Stomach smooth muscle (tissue), 2 donors: Measurements from ENCODE around the gene SIDT2.
A peak's percentile ranks its signal among the peaks of the same experiment; 100 is the strongest.

Experiments used
- H3K27ac ChIP-seq: one replicate; pipeline ENCODE4 v1.7.0; 2013; ENCODE audit warnings: mild to moderate bottlenecking, low read length, inconsistent platforms
- H3K27me3 ChIP-seq, 2 donors: one replicate each; pipeline ENCODE4 v1.7.0; 2013; ENCODE audit warnings: low read length in 2 of 2; ENCODE audit not compliant: insufficient read depth in 2 of 2, control insufficient read depth in 1 of 2
- H3K36me3 ChIP-seq, 2 donors: one replicate each; pipeline ENCODE4 v1.7.0; 2013; ENCODE audit warnings: low read length in 2 of 2; ENCODE audit not compliant: control insufficient read depth in 2 of 2, insufficient read depth in 2 of 2
- H3K4me1 ChIP-seq: one replicate; pipeline ENCODE4 v1.7.0; 2013; ENCODE audit warnings: low read length; ENCODE audit not compliant: control insufficient read depth, insufficient read depth
- H3K4me3 ChIP-seq, 2 donors: one replicate each; pipeline ENCODE4 v1.7.0; 2013; ENCODE audit warnings: low read length in 2 of 2
- H3K9ac ChIP-seq, 2 donors: one replicate each; pipeline ENCODE4 v1.7.0; 2013; ENCODE audit warnings: low read length in 2 of 2, mild to moderate bottlenecking in 1 of 2
- H3K9me3 ChIP-seq, 2 donors: one replicate each; pipeline ENCODE4 v1.7.0; 2013; ENCODE audit warnings: low read length in 2 of 2; ENCODE audit not compliant: control insufficient read depth in 2 of 2
- donor health status: healthy.
- donor health status: Pancreatic carcinoma.

The SIDT2 gene

DNA sequence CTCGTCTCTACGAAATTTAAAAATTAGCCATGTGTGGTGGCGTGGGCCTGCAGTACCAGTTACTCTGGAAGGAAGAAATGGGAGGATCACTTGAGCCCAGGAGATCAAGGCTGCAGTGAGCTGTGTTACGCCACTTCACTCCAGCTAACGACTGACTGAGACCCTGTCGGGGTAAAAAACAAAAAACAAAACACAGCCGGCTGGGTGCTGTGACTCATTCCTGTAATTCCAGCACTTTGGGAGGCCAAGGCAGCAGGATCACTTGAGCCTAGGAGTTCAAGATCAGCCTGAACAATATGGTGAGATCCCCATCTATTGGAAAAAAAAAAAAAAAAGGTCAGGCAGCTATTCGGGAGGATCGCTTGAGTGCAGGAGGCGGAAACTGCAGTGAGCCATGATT, 32.0 kb upstream of the SIDT2 start:
- H3K27ac ChIP-seq: peak overlapping the region; percentile 31
- H3K4me3 ChIP-seq: peak overlapping the region in 1 of 2 donors; percentile 96
- no peaks in the 10 kb centered on the region for H3K9me3 ChIP-seq
- H3K4me1 ChIP-seq: peaks cover 9% of the 10 kb centered on the region
- H3K9ac ChIP-seq: no peak overlapping the region
- H3K36me3 ChIP-seq: peaks cover 4% of the 10 kb centered on the region in 2 donors
- no peaks in the 10 kb centered on the region for H3K27me3 ChIP-seq

DNA sequence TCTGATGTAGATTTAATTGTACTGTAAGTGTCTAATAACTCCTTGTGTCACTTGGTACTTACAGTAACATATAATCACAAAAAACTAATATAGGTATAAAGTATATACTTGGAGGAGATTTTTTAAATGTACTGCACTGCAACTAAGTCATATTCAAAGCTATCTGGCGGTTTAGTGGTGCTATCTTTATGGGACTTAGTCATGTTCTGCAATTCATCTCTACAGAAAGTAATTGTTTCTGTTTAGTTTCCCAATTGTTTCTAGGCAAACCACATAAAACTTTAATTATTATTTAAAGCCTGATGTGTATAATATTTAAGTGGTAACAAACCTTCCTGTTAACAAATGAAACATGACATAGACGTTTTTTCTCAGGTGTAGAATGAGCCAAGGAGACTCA, 26.5 kb upstream of the SIDT2 start:
- peaks cover 4 to 5% of the 10 kb centered on the region in 2 donors for H3K36me3 ChIP-seq

DNA sequence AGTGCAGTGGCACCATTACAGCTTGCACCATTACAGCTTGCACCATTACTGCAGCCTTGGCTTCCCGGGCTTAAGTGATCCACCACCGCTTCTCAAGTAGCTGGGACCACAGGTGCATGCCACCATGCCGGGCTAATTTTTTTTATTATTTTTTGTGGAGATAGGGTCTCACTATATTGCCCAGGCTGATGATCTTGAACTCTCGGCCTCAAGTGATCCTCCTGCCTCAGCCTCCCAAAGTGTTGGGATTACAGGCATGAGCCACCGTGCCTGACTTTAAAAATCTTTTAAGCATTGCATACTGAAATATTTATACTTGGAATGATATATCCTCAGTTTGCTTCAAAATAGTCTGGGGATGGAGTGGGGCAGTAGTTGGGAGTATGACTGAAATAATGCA, 24.1 kb upstream of the SIDT2 start:
- H3K4me3 ChIP-seq: no peak overlapping the region
- H3K4me1 ChIP-seq: no peaks in the 10 kb centered on the region
- H3K9me3 ChIP-seq: no peaks in the 10 kb centered on the region
- H3K27me3 ChIP-seq: no peaks in the 10 kb centered on the region
- peaks cover 0 to 3% of the 10 kb centered on the region in 2 donors for H3K36me3 ChIP-seq
- H3K9ac ChIP-seq: no peak overlapping the region
- no peak overlapping the region for H3K27ac ChIP-seq

More for the DNA sequence above, 26.5 kb upstream of the SIDT2 start:
- no peak overlapping the region for H3K27ac ChIP-seq
- no peaks in the 10 kb centered on the region for H3K9me3 ChIP-seq
- no peaks in the 10 kb centered on the region for H3K27me3 ChIP-seq
- H3K9ac ChIP-seq: no peak overlapping the region
- no peaks in the 10 kb centered on the region for H3K4me1 ChIP-seq
- H3K4me3 ChIP-seq: no peak overlapping the region

DNA sequence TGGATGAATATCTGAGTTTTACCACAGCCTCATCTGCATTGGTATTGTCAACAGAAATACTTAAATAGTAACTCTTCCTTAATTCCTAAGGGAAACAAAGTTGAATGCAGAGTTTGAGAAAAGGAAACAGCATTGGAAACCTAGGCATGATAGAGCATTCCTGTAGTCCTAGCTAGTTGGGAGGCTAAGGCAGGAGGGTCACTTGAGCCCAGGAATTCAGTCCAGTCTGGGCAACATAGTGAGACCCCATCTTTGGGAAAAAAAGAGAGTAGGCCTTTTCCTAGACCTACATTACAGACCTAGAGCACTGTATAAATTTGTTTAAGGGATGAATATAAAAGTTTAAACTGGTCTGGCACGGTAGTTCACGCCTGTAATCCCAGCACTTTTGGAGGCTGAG, 21.0 kb upstream of the SIDT2 start:
- peaks cover 9 to 19% of the 10 kb centered on the region in 2 donors for H3K36me3 ChIP-seq

DNA sequence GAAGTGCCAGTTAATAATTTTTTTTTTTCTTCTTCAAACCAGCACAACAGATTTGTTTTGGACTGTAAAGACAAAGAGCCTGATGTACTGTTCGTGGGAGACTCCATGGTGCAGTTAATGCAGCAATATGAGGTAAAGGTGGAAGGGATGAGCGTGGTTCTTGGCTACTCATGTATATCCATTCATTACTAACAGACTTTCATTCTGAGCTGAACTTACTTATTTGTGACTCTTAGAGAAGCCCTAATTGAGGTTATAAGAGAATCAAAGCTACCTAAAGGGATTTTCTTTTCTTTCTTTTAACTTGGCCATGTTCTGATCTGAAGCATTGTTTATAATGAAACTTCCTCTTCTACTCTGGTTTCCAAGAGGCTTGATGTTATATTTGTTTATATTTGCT, 18.7 kb upstream of the SIDT2 start:
- Histone ChIP-seq H3K4me1 (no peaks in the 10 kb centered on the region), H3K27me3 (no peaks in the 10 kb centered on the region), H3K27ac (no peak overlapping the region), H3K36me3 (peaks cover 17 to 28% of the 10 kb centered on the region in 2 donors), H3K9ac (no peak overlapping the region), H3K4me3 (no peak overlapping the region), H3K9me3 (no peaks in the 10 kb centered on the region)

More for the DNA sequence above, 21.0 kb upstream of the SIDT2 start:
- no peak overlapping the region for H3K4me3 ChIP-seq
- H3K9me3 ChIP-seq: no peaks in the 10 kb centered on the region
- no peak overlapping the region for H3K9ac ChIP-seq
- no peaks in the 10 kb centered on the region for H3K4me1 ChIP-seq
- no peak overlapping the region for H3K27ac ChIP-seq
- H3K27me3 ChIP-seq: no peaks in the 10 kb centered on the region

DNA sequence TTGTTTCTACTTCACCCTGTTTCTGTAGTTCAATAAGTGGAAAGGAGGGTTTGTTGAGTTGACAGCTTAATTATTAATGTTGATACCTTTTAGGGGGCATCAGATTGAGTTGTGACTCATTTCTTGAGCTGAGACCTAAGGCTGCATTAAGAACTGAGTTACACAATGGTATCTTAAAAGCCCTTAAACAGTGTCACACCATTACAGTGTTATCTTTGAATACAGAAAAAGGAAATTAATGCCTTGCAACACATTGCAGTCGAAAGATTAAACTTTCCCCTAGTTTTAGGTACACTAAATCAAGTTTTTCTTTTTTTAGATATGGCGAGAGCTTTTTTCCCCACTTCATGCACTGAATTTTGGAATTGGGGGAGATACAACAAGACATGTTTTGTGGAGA, 17.7 kb upstream of the SIDT2 start:
- no peaks in the 10 kb centered on the region for H3K4me1 ChIP-seq
- H3K36me3 ChIP-seq: peaks cover 17 to 29% of the 10 kb centered on the region in 2 donors
- no peak overlapping the region for H3K4me3 ChIP-seq
- no peak overlapping the region for H3K9ac ChIP-seq
- no peak overlapping the region for H3K27ac ChIP-seq
- no peaks in the 10 kb centered on the region for H3K9me3 ChIP-seq
- H3K27me3 ChIP-seq: no peaks in the 10 kb centered on the region

DNA sequence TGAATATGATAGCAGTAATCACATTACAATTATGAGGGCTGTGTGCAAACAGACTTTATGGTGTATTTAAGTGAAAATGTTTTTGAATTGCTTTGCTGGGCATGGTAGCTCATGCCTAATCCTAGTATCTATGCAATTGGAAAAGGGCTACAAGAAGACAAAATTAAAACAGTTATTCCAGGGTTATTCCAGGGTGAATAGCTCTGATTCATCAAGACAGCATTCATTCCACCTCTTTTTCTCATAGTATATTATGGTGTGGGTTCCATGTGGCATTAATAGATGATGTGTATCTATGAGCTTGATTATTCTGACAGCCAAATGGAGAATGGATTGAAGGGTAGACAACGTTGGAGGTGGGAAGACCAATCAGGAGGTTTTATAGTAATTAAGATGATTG, 12.1 kb upstream of the SIDT2 start:
- peaks cover 32 to 34% of the 10 kb centered on the region in 2 donors for H3K36me3 ChIP-seq
- no peak overlapping the region for H3K9ac ChIP-seq
- H3K27ac ChIP-seq: no peak overlapping the region
- H3K4me1 ChIP-seq: peaks cover 4% of the 10 kb centered on the region
- H3K27me3 ChIP-seq: no peaks in the 10 kb centered on the region
- H3K9me3 ChIP-seq: no peaks in the 10 kb centered on the region
- H3K4me3 ChIP-seq: no peak overlapping the region

DNA sequence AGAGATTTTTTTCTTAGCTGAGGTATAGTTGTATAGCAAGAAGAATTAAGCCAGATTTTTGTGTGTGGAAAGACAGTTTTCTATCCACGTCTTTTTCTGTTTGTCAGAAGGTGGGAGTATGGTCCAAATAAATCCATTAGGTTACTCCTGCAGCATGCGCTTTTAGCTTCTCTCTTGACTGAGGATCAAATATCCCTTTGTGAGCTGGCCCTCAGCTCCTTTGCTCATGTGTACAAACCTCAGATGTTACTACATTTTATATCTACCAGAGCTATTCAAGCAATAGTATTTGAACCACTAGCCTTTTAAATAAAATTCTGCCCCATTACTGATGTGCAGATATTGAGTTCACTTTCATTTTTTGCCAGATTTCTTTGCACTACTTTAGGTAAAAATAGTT, 8.8 kb upstream of the SIDT2 start:
- no peaks in the 10 kb centered on the region for H3K9me3 ChIP-seq
- H3K4me1 ChIP-seq: peaks cover 13% of the 10 kb centered on the region
- H3K4me3 ChIP-seq: no peak overlapping the region
- no peaks in the 10 kb centered on the region for H3K27me3 ChIP-seq
- no peak overlapping the region for H3K9ac ChIP-seq
- H3K27ac ChIP-seq: no peak overlapping the region
- peaks cover 19 to 20% of the 10 kb centered on the region in 2 donors for H3K36me3 ChIP-seq

DNA sequence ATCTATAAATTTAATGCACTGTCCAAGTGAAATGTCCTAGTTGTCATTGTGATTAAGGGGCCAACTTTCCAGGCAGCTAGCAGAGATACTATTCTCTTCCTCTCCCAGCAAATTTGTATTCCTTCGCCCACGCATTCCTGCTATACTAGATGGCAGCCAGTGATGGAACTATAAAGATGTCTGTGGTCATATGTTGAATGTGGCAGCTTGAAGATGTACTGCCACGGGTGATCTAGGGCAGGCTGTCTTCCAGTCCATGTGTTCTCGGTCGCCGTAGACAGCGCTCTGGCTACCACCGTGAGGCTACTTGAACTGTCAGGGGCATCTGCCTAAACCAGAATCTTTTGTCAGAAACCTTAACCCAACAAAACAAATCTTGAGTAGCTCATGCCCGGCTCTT, 8.3 kb upstream of the SIDT2 start:
- H3K27me3 ChIP-seq: no peaks in the 10 kb centered on the region
- no peak overlapping the region for H3K9ac ChIP-seq
- no peak overlapping the region for H3K4me3 ChIP-seq
- no peaks in the 10 kb centered on the region for H3K9me3 ChIP-seq
- no peak overlapping the region for H3K27ac ChIP-seq
- peaks cover 13% of the 10 kb centered on the region for H3K4me1 ChIP-seq
- H3K36me3 ChIP-seq: peaks cover 17 to 20% of the 10 kb centered on the region in 2 donors

DNA sequence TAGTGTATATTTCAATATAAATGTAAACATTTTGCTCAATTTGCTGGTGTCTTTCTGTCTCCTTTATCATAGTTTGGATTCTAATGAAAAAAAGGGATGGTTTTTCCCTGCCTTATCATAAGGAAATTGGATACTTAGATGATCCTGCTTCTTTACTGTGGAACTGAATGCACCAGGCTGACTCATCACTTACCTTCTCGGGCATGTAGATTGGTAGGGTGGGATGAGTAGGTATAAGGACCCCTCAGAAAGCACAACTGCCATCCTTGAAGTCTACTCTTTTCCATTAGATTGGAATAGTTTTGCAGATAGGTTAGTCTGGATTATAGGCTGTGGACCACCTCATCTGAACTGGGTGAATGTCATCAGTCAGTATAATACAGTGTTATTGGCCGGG, 7.5 kb upstream of the SIDT2 start:
- Histone ChIP-seq H3K9me3 (no peaks in the 10 kb centered on the region), H3K27me3 (no peaks in the 10 kb centered on the region), H3K27ac (no peak overlapping the region), H3K4me1 (peaks cover 13% of the 10 kb centered on the region), H3K9ac (no peak overlapping the region), H3K4me3 (no peak overlapping the region), H3K36me3 (peaks cover 15 to 20% of the 10 kb centered on the region in 2 donors)

DNA sequence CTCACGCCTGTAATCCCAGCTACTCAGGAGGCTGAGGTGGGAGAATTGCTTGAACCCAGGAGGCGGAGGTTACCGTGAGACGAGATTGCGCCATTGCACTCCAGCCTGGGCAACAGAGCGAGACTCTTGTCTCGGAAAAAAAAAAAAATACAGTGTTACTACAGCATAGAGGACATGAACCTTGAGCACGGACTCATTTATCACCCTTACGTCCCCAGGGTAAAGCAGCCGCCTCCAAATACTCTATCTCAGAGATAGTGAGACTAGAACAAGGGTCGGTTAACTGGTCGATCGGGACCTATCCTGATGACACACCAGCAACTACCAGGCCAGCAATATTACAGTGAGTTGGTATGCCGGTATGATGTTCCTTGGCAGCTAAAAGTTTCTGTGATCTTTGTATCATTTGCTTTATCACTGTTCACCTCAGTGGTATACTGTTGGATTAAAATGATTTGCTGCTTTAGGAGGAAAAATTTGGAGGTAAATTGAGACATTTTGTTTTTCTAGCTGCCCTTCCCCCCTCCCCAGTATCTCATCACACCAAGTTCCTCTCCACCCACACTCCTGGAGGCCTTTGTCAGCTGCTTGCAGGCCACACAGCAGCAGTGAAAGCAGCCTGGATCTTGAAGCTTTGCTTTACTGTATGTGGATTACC, 7.0 kb upstream of the SIDT2 start:
- Histone ChIP-seq H3K9me3 (no peaks in the 10 kb centered on the region), H3K36me3 (peaks cover 15 to 20% of the 10 kb centered on the region in 2 donors), H3K4me1 (peaks cover 13% of the 10 kb centered on the region), H3K4me3 (no peak overlapping the region), H3K9ac (no peak overlapping the region), H3K27ac (no peak overlapping the region), H3K27me3 (no peaks in the 10 kb centered on the region)
